ENCODE results near the gene GATD1.
"Not testable (repeated sequence)": the region's sequence is repeated elsewhere in the genome, so short reads cannot be mapped to it uniquely, and the experiment has no call there.

Gene GATD1

GRCh38 chr11:761526-762108, 15.7 kb downstream of the GATD1 start:
- no peak for DNase-seq

GRCh38 chr11:760236-760635, 17.1 kb downstream of the GATD1 start:
- no peak for DNase-seq

GRCh38 chr11:749731-750130, 27.6 kb downstream of the GATD1 start:
- DNase-seq: no peak

- no peak for DNase-seq
Observed at GRCh38 chr11:748007-748359, 29.3 kb downstream of the GATD1 start.

- peak; percentile 30 for DNase-seq
Observed at GRCh38 chr11:747158-748006, 29.9 kb downstream of the GATD1 start, which contains the start of gene TALDO1. Gene TALDO1, plus strand, starts transcription at chr11:747464. Its CDS starts 18 bp downstream, at chr11:747482.

GRCh38 chr11:746289-747157, 30.8 kb downstream of the GATD1 start:
- DNase-seq: no peak

GRCh38 chr11:745428-745827, 31.9 kb downstream of the GATD1 start:
- no peak for DNase-seq

- DNase-seq: no peak
Observed at GRCh38 chr11:742571-743201, 34.6 kb downstream of the GATD1 start.

- no peak for DNase-seq
Observed at GRCh38 chr11:742156-742546, 35.1 kb downstream of the GATD1 start.

GRCh38 chr11:737899-738298, 39.4 kb downstream of the GATD1 start:
- DNase-seq: not testable (repeated sequence)

- no peak for DNase-seq
Observed at GRCh38 chr11:737366-737765, 39.9 kb downstream of the GATD1 start.

GRCh38 chr11:734541-734940, 42.7 kb downstream of the GATD1 start:
- DNase-seq: not testable (repeated sequence)

GRCh38 chr11:733072-733471, 44.2 kb downstream of the GATD1 start:
- DNase-seq: no peak

GRCh38 chr11:729492-730074, 47.7 kb downstream of the GATD1 start:
- DNase-seq: no peak

GRCh38 chr11:728901-729491, 48.3 kb downstream of the GATD1 start:
- DNase-seq: no peak

GRCh38 chr11:727859-728748, 49.2 kb downstream of the GATD1 start:
- DNase-seq: no peak

- DNase-seq: no peak
Observed at GRCh38 chr11:727281-727701, 50.0 kb downstream of the GATD1 start.

- peak; percentile 46 for DNase-seq
Observed at GRCh38 chr11:726278-727220, 50.7 kb downstream of the GATD1 start.

GRCh38 chr11:725624-726202, 51.6 kb downstream of the GATD1 start:
- no peak for DNase-seq
